PFSK-1 (cell line): ENCODE measurements around the gene COL23A1.

Source experiments
- FOXP2 ChIP-seq: optimal IDR thresholded peaks from 2 replicates; pipeline ENCODE3; 2011; ENCODE audit warnings: borderline replicate concordance, control low read depth, inconsistent platforms; ENCODE audit not compliant: insufficient read depth; ENCODE audit errors: extremely low read length, extremely low read depth
- POLR2AphosphoS5 ChIP-seq: IDR thresholded peaks from 2 replicates; pipeline ENCODE4 v1.6.1; 2012; ENCODE audit warnings: low read depth, mild to moderate bottlenecking, control low read depth, low read length, moderate library complexity
- SIN3A ChIP-seq: IDR thresholded peaks from 2 replicates; pipeline ENCODE4 v1.6.1; 2012; ENCODE audit warnings: mild to moderate bottlenecking, low read length, moderate library complexity, borderline replicate concordance; ENCODE audit not compliant: insufficient read depth
- TAF1 ChIP-seq: IDR thresholded peaks from 2 replicates; pipeline ENCODE4 v1.6.1; 2012; ENCODE audit warnings: low read length, control low read depth, borderline replicate concordance; ENCODE audit not compliant: insufficient read depth
- TF ChIP-seq, protein P1 (sequence below), 2 experiments: IDR thresholded peaks; 2 replicates each; pipeline versions ENCODE4 v1.6.1 to v1.8.0; 2011 to 2012; ENCODE audit warnings: low read depth in 2 of 2, low read length in 2 of 2, control low read depth in 1 of 2, inconsistent platforms in 1 of 2, mild to moderate bottlenecking in 1 of 2, moderate library complexity in 1 of 2; ENCODE audit not compliant: insufficient read depth in 1 of 2

COL23A1 gene

DNA sequence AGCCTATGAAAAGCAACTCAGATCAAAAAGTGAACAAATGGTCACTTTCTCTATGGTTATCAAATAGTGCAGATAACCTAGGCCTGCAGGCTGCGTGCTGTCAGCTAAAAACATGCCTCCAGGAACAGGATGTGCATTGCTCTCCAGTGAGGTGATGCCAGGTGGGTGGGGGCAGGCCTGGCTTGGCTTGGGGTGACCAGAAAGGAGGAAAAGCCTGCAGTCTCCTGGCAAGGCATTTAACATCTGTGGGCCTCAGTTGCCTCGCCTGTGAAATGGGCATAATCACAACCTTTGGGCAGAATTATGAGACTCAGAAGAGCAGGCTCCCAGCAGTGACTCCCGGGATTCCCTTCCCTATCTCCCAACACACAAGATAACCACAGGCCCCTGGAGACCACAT lies 135.9 kb downstream of the COL23A1 start:
- TF ChIP-seq, protein P1, sequence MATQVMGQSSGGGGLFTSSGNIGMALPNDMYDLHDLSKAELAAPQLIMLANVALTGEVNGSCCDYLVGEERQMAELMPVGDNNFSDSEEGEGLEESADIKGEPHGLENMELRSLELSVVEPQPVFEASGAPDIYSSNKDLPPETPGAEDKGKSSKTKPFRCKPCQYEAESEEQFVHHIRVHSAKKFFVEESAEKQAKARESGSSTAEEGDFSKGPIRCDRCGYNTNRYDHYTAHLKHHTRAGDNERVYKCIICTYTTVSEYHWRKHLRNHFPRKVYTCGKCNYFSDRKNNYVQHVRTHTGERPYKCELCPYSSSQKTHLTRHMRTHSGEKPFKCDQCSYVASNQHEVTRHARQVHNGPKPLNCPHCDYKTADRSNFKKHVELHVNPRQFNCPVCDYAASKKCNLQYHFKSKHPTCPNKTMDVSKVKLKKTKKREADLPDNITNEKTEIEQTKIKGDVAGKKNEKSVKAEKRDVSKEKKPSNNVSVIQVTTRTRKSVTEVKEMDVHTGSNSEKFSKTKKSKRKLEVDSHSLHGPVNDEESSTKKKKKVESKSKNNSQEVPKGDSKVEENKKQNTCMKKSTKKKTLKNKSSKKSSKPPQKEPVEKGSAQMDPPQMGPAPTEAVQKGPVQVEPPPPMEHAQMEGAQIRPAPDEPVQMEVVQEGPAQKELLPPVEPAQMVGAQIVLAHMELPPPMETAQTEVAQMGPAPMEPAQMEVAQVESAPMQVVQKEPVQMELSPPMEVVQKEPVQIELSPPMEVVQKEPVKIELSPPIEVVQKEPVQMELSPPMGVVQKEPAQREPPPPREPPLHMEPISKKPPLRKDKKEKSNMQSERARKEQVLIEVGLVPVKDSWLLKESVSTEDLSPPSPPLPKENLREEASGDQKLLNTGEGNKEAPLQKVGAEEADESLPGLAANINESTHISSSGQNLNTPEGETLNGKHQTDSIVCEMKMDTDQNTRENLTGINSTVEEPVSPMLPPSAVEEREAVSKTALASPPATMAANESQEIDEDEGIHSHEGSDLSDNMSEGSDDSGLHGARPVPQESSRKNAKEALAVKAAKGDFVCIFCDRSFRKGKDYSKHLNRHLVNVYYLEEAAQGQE (IDR thresholded peaks at IDR 0.05; ENCODE audit: insufficient read depth in 1 of 2, low read depth in 2 of 2, low read length in 2 of 2), result no peak
- no peak for TF ChIP-seq SIN3A
- no peak for TF ChIP-seq FOXP2
- no peak for TF ChIP-seq POLR2AphosphoS5
- no peak for TF ChIP-seq TAF1

DNA sequence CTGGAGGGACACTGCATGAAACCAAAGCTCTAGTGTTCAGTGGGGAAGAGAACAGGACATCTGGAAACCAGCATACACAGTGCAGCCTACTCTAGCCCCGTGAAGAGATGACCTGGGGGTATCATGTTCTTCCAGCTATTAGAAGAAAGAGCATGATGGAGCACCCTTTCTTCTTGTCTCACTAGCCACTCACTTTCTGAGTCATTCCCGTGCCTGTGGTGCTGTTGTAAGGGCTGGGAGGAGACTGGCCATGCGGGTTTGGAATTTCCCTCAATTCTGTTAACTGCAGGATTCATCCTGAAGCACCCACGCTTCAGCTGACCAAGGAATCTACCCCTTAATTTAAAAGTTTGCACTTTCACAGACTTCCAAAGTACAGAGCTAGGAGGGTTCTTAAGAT lies 137.0 kb downstream of the COL23A1 start:
- TF ChIP-seq, protein P1 (IDR thresholded peaks at IDR 0.05; ENCODE audit: insufficient read depth in 1 of 2, low read depth in 2 of 2, low read length in 2 of 2), result no peak
- no peak for TF ChIP-seq SIN3A
- TF ChIP-seq FOXP2, result no peak
- TF ChIP-seq POLR2AphosphoS5, result no peak
- no peak for TF ChIP-seq TAF1

DNA sequence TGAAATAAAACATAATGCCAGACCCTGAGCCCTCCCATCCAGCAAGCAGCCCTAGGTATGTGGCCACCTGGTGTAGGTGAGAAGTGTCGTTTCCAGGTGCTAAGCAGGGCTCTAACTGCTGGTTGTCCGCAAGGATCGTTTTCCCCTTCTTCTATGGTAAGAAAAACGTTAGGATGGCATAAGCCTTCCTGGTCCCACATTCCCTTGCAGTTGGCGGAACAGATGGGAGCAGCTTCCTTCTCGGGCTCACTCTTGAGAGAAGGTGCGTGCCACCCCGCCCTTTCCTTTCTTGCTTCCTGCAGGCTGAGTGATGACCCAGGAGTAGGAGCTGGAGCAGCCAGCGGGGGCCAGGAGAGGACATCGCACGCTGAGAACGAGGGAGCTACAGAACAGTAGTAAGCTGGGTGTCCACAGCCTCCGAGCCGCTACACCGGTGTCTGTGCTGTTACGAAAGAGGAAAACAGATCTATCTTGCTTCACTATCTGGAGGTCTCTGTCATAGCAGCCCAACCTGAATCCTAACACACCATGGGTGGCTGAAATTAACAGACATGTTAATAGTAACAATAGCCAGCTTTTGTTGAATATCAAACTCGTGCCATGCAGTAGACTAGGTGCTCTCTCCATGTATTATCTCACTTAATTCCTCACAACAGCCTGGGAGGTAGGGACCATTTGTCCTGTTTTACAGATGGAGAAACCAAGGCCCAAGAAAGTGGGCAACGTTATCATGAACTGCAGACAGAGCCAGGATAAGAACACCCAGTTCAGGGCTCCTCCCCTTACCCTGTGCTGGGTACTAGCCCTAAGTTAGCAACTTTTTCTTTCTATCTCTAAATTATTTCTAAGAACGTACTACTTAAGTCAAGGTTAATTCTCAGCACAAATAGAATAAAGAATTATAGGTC lies 139.8 kb downstream of the COL23A1 start:
- TF ChIP-seq, protein P1 (IDR thresholded peaks at IDR 0.05; ENCODE audit: insufficient read depth in 1 of 2, low read depth in 2 of 2, low read length in 2 of 2), result no peak
- TF ChIP-seq TAF1, result no peak
- no peak for TF ChIP-seq FOXP2
- no peak for TF ChIP-seq POLR2AphosphoS5
- no peak for TF ChIP-seq SIN3A

DNA sequence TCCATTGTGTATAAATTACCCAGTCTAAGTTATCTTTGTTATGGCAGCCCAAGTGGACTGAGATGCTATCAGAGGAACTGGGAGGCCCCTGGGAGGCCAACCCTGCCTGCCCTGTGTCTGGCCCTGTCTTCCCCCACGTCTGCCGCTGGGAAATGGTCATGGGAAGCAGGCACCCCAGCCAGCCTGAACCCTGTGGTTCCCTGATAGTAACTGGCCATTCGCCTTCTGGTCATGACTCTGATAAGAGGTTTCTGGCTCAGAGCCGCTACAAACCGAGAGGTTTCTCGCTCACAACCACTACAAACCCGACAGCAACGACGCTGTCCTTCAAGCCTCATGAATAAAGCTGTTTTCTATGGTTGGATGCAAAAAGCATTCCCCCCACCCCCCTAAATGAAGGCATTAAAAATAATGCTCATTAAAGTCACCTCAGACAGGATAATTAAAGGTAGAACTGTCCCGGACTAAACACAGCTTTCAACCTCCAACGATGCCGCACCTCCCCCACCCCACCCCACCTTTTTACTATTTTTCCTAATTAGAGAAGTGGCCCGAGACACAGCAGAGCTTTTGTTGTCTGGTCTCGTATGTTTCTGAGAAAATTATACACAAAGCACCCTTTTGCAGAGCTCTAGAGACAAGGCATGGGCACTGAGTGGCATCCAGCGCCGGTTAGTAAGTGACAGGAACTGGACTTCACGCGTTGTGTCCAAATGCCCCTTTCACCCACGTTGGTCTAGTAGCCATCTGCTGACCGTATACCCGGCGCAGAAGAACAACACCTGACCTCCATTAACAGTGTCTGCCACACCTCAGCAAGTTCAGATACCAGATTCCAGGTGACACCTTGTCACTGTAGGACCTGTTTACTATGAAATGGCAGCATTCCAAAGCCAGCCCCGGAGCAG lies 140.8 kb downstream of the COL23A1 start:
- TF ChIP-seq, protein P1 (IDR thresholded peaks at IDR 0.05; ENCODE audit: insufficient read depth in 1 of 2, low read depth in 2 of 2, low read length in 2 of 2), result no peak
- no peak for TF ChIP-seq SIN3A
- TF ChIP-seq TAF1, result no peak
- no peak for TF ChIP-seq POLR2AphosphoS5
- TF ChIP-seq FOXP2, result no peak
